Spleen (tissue), 7 donors: ENCODE measurements around the gene SMIM29.

Experiments used
- POLR2A ChIP-seq, 3 donors: fragments of 450-650 bp; IDR thresholded peaks; one replicate each; pipeline ENCODE4 v1.5.1; 2017; ENCODE audit warnings: antibody characterized with exemption in 3 of 3, mild to moderate bottlenecking in 1 of 3
- TF ChIP-seq, protein P1 (sequence below), 11 experiments: fragments of 200-600 bp in 7 of 11; fragments of 450-650 bp in 4 of 11; sonication (generic) in 4 of 11; IDR thresholded peaks in 8 of 11; conservative IDR thresholded peaks in 3 of 11; 1 replicate in 7 of 11; 2 replicates in 4 of 11; pipeline versions ENCODE4 v1.4.0 to v1.8.0; 2016 to 2021; ENCODE audit warnings: antibody characterized with exemption in 11 of 11, inconsistent platforms in 4 of 11, mild to moderate bottlenecking in 1 of 11
- donor health status: DM: no; HTN: no; CAD: no; lungs with moderate emphysema.
- donor health status: DM: no; HTN: no; CAD: no.
- donor health status: DM: no; HTN: no; CAD: no.

- TF ChIP-seq, protein P1, sequence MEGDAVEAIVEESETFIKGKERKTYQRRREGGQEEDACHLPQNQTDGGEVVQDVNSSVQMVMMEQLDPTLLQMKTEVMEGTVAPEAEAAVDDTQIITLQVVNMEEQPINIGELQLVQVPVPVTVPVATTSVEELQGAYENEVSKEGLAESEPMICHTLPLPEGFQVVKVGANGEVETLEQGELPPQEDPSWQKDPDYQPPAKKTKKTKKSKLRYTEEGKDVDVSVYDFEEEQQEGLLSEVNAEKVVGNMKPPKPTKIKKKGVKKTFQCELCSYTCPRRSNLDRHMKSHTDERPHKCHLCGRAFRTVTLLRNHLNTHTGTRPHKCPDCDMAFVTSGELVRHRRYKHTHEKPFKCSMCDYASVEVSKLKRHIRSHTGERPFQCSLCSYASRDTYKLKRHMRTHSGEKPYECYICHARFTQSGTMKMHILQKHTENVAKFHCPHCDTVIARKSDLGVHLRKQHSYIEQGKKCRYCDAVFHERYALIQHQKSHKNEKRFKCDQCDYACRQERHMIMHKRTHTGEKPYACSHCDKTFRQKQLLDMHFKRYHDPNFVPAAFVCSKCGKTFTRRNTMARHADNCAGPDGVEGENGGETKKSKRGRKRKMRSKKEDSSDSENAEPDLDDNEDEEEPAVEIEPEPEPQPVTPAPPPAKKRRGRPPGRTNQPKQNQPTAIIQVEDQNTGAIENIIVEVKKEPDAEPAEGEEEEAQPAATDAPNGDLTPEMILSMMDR (IDR thresholded peaks at IDR 0.05 in 8 of 11, conservative IDR thresholded peaks at IDR 0.05 in 3 of 11), result no peak
- TF ChIP-seq POLR2A (IDR thresholded peaks at IDR 0.05), result no peak
Observed at GRCh38 chr6:34259529-34260069, 10.8 kb upstream of the SMIM29 start.
